IMR-90 (cell line): Measurements from ENCODE around the gene ZIC3. TPM values are rescaled to one million over a fixed set of nuclear protein-coding genes. Genes with fewer than 3 reads are reported as not detected.

Experiments used
- ATAC-seq: fragments of 200-7000 bp; cut with Tn5 transposase; 2 replicates; pipeline ENCODE4 v1.9.1; 2020; ENCODE audit warnings: low read depth, mild to moderate bottlenecking, moderate library complexity
- BruUV-seq: library from RNA; stranded (reverse); fragments of 400-500 nt; replicated peaks from 2 replicates; lab custom pipeline; 2021; lab: Mats Ljungman, UMichigan
- CTCF ChIA-PET: fragments of 300-600 bp; formaldehyde crosslinking; extraction: SDS; loops from one replicate; lab custom pipeline; 2021; ENCODE audit warnings: antibody characterized with exemption; lab: Yijun Ruan, JAX
- POLR2A ChIA-PET: fragments of 300-600 bp; sonication (Branson Sonifier 250); formaldehyde crosslinking; loops from one replicate; lab custom pipeline; 2022; ENCODE audit warnings: antibody characterized with exemption; ENCODE audit not compliant: unreplicated experiment; lab: Charles Lee
- DNase-seq: peaks from one replicate; pipeline ENCODE4 v3.0.0; 2013
- H2AFZ ChIP-seq: replicated peaks from 2 replicates; pipeline ENCODE3; 2013; ENCODE audit warnings: low read length, mild to moderate bottlenecking; ENCODE audit not compliant: poor library complexity
- H2AK5ac ChIP-seq: 2 replicates; pipeline ENCODE4 v1.6.1; 2013; ENCODE audit warnings: low read depth, low read length, inconsistent platforms
- H2AK9ac ChIP-seq: replicated peaks from 2 replicates; pipeline ENCODE3; 2013; ENCODE audit warnings: mild to moderate bottlenecking, low read depth, low read length, moderate library complexity; ENCODE audit not compliant: poor library complexity
- H2BK120ac ChIP-seq: 2 replicates; pipeline ENCODE4 v1.6.1; 2013; ENCODE audit warnings: low read depth, low read length, inconsistent platforms
- H2BK15ac ChIP-seq: 3 replicates; pipeline ENCODE4 v1.6.1; 2013; ENCODE audit warnings: low read depth, low read length, inconsistent platforms
- H2BK20ac ChIP-seq: 2 replicates; pipeline ENCODE4 v1.6.1; 2013; ENCODE audit warnings: low read depth, mild to moderate bottlenecking, inconsistent platforms, low read length, moderate library complexity
- H2BK5ac ChIP-seq: 2 replicates; pipeline ENCODE4 v1.6.1; 2013; ENCODE audit warnings: mild to moderate bottlenecking, low read depth, low read length, inconsistent platforms; ENCODE audit not compliant: poor library complexity, severe bottlenecking
- H3K14ac ChIP-seq: replicated peaks from 2 replicates; pipeline ENCODE4 v1.6.1; 2013; ENCODE audit warnings: low read depth, low read length, inconsistent platforms
- H3K18ac ChIP-seq: 2 replicates; pipeline ENCODE4 v1.6.1; 2013; ENCODE audit warnings: low read depth, low read length, control low read depth
- H3K23ac ChIP-seq: 2 replicates; pipeline ENCODE4 v1.6.1; 2013; ENCODE audit warnings: low read depth, low read length, inconsistent platforms
- H3K27ac ChIP-seq: 2 replicates; pipeline ENCODE4 v1.5.1; 2013; ENCODE audit warnings: mild to moderate bottlenecking, control low read depth, low read length; ENCODE audit not compliant: insufficient read depth
- H3K27me3 ChIP-seq: 2 replicates; pipeline ENCODE4 v1.6.1; 2013; ENCODE audit warnings: low read length; ENCODE audit not compliant: control insufficient read depth, insufficient read depth
- H3K36me3 ChIP-seq: 2 replicates; pipeline ENCODE4 v1.6.1; 2013; ENCODE audit warnings: low read length, mixed read lengths; ENCODE audit not compliant: control insufficient read depth, insufficient read depth
- H3K4ac ChIP-seq: 2 replicates; pipeline ENCODE4 v1.6.1; 2013; ENCODE audit warnings: low read depth, low read length, inconsistent platforms
- H3K4me1 ChIP-seq: 2 replicates; pipeline ENCODE4 v1.6.1; 2013; ENCODE audit warnings: low read length, mixed read lengths; ENCODE audit not compliant: control insufficient read depth, insufficient read depth
- H3K4me2 ChIP-seq: 2 replicates; pipeline ENCODE4 v1.6.1; 2013; ENCODE audit warnings: low read depth, mild to moderate bottlenecking, control low read depth, low read length, moderate library complexity
- H3K4me3 ChIP-seq: 2 replicates; pipeline ENCODE4 v1.5.1; 2013; ENCODE audit warnings: low read depth, mild to moderate bottlenecking, control low read depth, low read length, moderate library complexity; ENCODE audit not compliant: insufficient read depth
- H3K56ac ChIP-seq: 2 replicates; pipeline ENCODE4 v1.6.1; 2013; ENCODE audit warnings: low read length, inconsistent platforms; ENCODE audit not compliant: insufficient read depth; ENCODE audit errors: extremely low read depth
- H3K79me1 ChIP-seq, 2 experiments: 2 replicates each; pipeline ENCODE4 v1.6.1; 2013; ENCODE audit warnings: low read length in 2 of 2, inconsistent platforms in 1 of 2, low read depth in 1 of 2
- H3K9ac ChIP-seq: 2 replicates; pipeline ENCODE4 v1.6.1; 2013; ENCODE audit warnings: low read depth, low read length, control low read depth
- H3K9me1 ChIP-seq: 2 replicates; pipeline ENCODE4 v1.6.1; 2013; ENCODE audit warnings: low read length, inconsistent platforms; ENCODE audit not compliant: insufficient read depth
- H3K9me3 ChIP-seq: 2 replicates; pipeline ENCODE4 v1.6.1; 2013; ENCODE audit warnings: low read length; ENCODE audit not compliant: control insufficient read depth, insufficient read depth
- H4K20me1 ChIP-seq: 2 replicates; pipeline ENCODE4 v1.6.1; 2013; ENCODE audit warnings: low read length, inconsistent platforms; ENCODE audit not compliant: insufficient read depth
- H4K5ac ChIP-seq: 2 replicates; pipeline ENCODE4 v1.6.1; 2013; ENCODE audit warnings: mild to moderate bottlenecking, low read depth, low read length, control low read depth
- H4K8ac ChIP-seq, 2 experiments: 2 replicates each; pipeline ENCODE4 v1.6.1; 2013; ENCODE audit warnings: low read depth in 2 of 2, low read length in 2 of 2, control low read depth in 1 of 2, inconsistent platforms in 1 of 2
- H4K91ac ChIP-seq: 2 replicates; pipeline ENCODE4 v1.6.1; 2013; ENCODE audit warnings: low read depth, low read length, inconsistent platforms; ENCODE audit not compliant: insufficient read depth
- MAFK ChIP-seq: IDR thresholded peaks from 2 replicates; pipeline ENCODE4 v1.6.1; 2012; ENCODE audit warnings: low read depth, low read length, improper control_type of control experiment
- MAZ ChIP-seq: IDR thresholded peaks from 2 replicates; pipeline ENCODE4 v1.6.1; 2012; ENCODE audit warnings: low read depth, mild to moderate bottlenecking, low read length, improper control_type of control experiment, moderate library complexity, borderline replicate concordance
- MXI1 ChIP-seq: IDR thresholded peaks from 2 replicates; pipeline ENCODE4 v1.6.1; 2012; ENCODE audit warnings: low read depth, mild to moderate bottlenecking, low read length, moderate library complexity, borderline replicate concordance
- NFE2L2 ChIP-seq: fragments of 150-350 bp; IDR thresholded peaks from 2 replicates; pipeline ENCODE4 v1.6.1; 2016; ENCODE audit warnings: low read depth, mild to moderate bottlenecking, low read length
- RAD21 ChIP-seq: IDR thresholded peaks from 2 replicates; pipeline ENCODE4 v1.6.1; 2012; ENCODE audit warnings: low read length, improper control_type of control experiment
- SMC3 ChIP-seq: fragments of 150-350 bp; IDR thresholded peaks from 2 replicates; pipeline ENCODE4 v1.6.1; 2016; ENCODE audit warnings: low read depth, mild to moderate bottlenecking, antibody characterized with exemption, low read length, moderate library complexity
- WGBS, 2 experiments: methylation state at CpG; one replicate each; pipeline versions ENCODE4 v1.1.5 to v1.1.7; 2013; ENCODE audit warnings: missing lambda C conversion rate in 2 of 2; ENCODE audit not compliant: insufficient read length in 1 of 2; ENCODE audit errors: extremely low coverage in 2 of 2; 5-methylcytosine and 5-hydroxymethylcytosine counted together
- dilution Hi-C: fragments of 300-500 bp; cut with HindIII; formaldehyde crosslinking; loops from one replicate; pipeline ENCODE4 v1.14.3; 2018; ENCODE audit warnings: low sequenced_read_pairs; ENCODE audit not compliant: unreplicated experiment
- in situ Hi-C: fragments of 300-500 bp; cut with MboI; formaldehyde crosslinking; loops from 3 replicates; pipeline ENCODE4 v1.14.3; 2019; ENCODE audit warnings: low sequenced_read_pairs, inconsistent platforms, mixed read lengths
- intact Hi-C: fragments of 100-400 bp; cut with micrococcal nuclease; formaldehyde crosslinking; loops from 2 replicates; pipeline ENCODE4 v1.10.0; 2022
- polyA plus RNA-seq, 3 experiments: library from polyadenylated mRNA; depleted of rRNA; stranded (reverse); fragments of >200 nt; gene quantifications; 2 replicates each; pipeline ENCODE4 v1.2.3, GENCODE V29; 2012; ENCODE audit warnings: low replicate concordance in 1 of 3
- total RNA-seq: library from RNA; depleted of rRNA; stranded (reverse); fragments of >200 nt; gene quantifications from 2 replicates; pipeline ENCODE4 v1.2.3, GENCODE V29; 2012

The ZIC3 gene
- total and polyA plus RNA-seq, 2 of the 4 experiments (the other 2 are of a cell fraction) = not detected

- Histone ChIP-seq H3K4me2 (no peak overlapping the region), H2AK9ac (no peak overlapping the region), H2BK15ac (no peak overlapping the region), H3K18ac (no peak overlapping the region), H3K9me1 (no peaks in the 10 kb centered on the region), H3K9me3 (peaks cover 10% of the 10 kb centered on the region; the same call in 1 of the 2 replicates), H2BK120ac (no peak overlapping the region), H3K56ac (no peak overlapping the region), H2AFZ (no peak overlapping the region), H3K36me3 (no peaks in the 10 kb centered on the region), H4K20me1 (no peaks in the 10 kb centered on the region), H3K23ac (no peak overlapping the region), H3K4ac (no peak overlapping the region), H3K14ac (no peak overlapping the region), H3K4me3 (no peak overlapping the region), H3K27me3 (peaks cover 6% of the 10 kb centered on the region; the same call in 1 of the 2 replicates), H3K4me1 (no peaks in the 10 kb centered on the region), H4K5ac (no peak overlapping the region), H3K9ac (no peak overlapping the region), H3K79me1 (no peaks in the 10 kb centered on the region), H2AK5ac (no peak overlapping the region), H3K27ac (no peak overlapping the region), H2BK20ac (no peak overlapping the region), H4K8ac (no peak overlapping the region), H2BK5ac (no peak overlapping the region), H4K91ac (no peak overlapping the region)
- no peak for TF ChIP-seq NFE2L2
- no peak for TF ChIP-seq MXI1
- no peak for TF ChIP-seq SMC3
- TF ChIP-seq MAFK = no peak
- no peak for TF ChIP-seq RAD21
- TF ChIP-seq MAZ = no peak
- in situ Hi-C loops = no loop called here
- ChIA-PET CTCF (no interaction called here), POLR2A (no interaction called here)
- ATAC-seq (no peak), DNase-seq (no peak)
- WGBS, 2 experiments = 19% methylated on average over 8 of the region's 28 CpGs; no CpG with 5 or more reads in 1 of the 2 experiments
- no TSS peak for BruUV-seq
- intact Hi-C loops = no loop called here
- dilution Hi-C loops = no loop called here
These were observed 18.6 kb upstream of the ZIC3 start for GRCh38 chrX:137547291-137547690.
